ENCODE data around the gene DEGS2.

Gene DEGS2

DNA sequence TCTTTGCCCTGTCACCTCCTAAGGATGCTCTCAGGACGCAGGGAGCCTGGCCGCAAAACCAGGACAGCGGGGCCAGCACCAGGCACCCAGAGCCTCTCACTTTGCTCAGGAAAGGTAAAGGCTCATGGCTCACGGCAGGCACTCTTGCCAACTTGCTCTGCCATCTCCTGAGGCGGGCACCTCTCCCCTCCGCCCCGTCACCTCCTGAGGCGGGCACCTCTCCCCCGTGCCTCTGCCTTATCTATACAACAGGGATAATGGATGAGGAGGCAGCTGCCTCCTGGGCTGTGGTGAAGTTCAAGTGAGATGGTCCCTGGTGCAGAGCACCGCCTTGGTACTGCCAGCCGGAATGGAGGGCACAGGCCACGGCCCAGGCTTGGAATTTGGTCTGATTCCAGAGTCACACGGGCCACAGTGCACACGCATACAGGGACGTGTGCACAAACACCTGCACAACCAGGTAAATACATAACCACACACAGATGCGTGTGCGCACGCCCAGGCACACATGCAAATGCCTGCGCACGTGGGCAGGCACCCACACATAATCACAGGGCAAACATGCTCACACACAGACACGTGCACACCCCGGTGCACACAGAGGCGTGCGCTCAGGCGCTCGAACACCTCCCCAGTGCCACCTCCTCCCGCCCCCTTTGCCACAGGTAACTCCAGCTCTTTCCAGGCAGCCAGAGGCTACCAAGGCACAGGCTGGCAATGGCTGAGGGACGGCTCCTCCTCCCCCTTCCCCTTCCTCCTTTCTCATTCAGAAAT, 11.6 kb downstream of the DEGS2 start:
- DNase-seq, result peak; percentile 48 to 83

DNA sequence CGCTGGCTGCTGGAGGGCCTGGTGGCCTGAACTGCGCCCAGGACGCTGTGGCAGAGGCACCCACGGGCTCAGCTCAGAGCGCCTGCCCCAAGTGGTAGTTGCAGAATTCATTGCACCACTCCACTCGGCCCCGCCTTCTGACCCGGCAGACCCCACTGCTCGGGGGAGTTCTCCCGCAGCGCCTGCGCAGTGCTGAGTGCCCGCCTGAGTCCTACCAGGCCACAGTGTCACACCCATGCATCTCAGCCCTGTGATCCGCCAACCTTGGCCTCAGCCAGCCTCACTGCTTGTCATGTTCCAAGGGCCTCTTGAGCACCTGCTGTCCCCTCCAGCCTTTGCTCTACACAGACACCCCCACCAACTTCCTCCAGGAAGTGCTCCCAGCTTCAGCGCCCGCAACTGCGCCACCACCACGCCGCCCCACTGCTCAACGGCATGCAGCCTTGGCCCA, 12.2 kb downstream of the DEGS2 start:
- DNase-seq, result peak in 1 of 2 experiments; percentile 27

DNA sequence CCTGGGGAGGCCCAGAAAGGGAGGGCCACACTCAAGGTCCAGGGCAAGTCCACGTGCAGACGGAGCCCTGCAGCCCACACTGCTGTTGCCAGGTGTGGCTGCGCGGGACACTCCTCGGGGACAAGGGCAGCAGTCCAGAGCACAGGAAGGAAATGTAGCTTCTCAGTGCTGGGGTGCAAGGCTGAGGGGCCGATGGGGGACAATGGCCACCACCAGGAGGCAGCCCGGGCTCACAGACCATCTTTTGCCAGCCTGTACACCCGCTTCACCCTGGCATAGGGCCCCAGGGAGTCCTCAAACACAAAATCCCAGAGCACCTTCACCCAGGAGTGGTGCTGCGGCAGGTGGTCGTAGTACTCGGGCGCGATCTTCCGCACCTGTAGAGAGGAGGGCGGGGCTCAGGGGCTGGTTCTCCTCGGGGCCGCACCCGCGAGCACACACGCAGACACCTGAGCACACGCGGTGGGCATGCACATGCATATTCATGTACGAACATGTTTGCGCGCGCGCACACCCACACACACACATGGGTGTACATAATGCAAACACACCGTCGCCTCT, 12.8 kb downstream of the DEGS2 start:
- peak; percentile 32 to 58 for DNase-seq

DNA sequence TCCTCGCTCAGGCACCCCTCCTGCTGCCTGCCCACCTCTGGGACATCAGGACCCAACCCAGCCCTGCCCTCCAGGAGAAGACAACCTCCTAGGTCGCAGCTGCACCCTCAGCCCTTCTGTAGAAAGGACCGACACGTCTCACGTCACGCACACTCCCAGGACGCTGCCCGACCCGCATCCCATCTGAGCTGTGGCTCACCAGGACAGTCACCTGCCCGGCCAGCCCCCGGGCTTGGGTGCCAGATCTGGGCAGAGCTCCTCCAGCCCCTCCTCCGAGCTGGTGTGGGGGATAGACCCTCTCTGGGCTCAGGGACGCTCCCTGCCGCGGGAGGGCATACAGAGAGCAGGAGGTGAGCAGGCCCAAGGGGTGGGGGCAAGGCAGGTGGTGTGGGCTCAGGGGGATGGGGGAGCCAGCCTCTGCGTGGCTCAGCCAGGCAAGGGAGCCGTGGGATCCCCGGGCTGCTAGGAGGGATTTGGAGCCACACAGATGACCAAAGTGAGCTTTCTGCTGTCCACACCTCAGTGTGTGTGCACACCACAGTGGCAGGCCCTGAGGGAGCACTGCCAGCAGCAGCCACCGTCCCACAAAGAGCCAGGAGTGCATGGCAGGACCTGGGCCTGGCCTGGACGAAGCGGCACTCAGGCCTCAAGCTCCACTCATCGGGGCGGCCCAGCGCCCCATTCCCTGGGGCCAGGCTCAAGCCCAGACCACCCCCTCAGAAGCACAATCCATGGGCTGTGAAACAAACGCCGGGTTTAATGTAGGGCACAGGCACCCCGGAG, 13.6 kb downstream of the DEGS2 start:
- no peak for DNase-seq

DNA sequence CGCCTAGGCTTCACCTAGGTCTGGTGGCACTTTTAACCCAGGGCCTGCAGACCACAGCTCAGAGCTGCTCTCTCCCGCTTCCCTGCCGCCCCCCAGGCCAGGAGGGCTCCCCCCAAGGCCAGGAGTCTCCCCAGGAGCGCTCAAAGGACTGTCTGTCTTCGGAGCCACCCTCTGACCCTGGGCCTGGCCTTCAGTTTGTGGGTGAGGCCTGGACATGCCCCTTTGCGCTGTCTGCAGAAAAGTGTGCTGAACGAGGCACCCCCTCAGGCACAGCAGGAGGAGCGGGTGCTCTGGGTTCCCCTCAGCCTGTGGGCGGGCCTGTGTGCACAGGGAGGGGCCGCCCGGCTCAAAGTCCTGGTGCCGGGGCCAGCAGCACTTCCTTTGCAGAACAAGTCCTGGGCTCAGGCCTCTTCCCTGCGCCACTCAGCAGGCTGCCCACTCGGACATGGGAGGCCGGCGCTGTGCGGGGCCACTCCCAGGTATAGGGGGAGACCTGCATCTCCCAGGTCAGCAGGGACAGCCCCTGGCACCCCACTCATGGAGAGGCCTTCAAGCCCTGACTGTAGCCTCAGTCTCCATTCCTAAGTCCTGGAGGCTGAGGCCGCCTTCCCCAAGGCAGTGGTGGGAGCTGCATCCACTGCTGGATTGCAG, 14.3 kb downstream of the DEGS2 start:
- DNase-seq, result no peak

DNA sequence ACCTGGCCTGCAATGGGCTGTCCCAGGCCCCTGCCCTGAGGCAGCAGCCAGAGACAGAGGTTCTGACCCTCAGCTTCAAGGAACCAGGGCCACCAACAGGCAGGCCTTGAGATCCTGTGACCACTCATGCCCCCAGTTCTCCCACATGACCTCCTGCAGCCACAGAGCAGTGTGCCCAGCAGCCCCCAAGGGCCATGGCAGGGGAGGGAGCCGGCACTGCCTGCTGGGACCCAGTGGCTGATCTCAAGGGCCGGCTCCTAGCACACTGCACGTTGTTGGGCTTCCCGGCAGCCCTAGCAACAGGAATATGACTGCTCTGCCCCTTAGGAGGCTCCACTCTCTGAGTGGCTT, 14.8 kb downstream of the DEGS2 start:
- no peak for DNase-seq

DNA sequence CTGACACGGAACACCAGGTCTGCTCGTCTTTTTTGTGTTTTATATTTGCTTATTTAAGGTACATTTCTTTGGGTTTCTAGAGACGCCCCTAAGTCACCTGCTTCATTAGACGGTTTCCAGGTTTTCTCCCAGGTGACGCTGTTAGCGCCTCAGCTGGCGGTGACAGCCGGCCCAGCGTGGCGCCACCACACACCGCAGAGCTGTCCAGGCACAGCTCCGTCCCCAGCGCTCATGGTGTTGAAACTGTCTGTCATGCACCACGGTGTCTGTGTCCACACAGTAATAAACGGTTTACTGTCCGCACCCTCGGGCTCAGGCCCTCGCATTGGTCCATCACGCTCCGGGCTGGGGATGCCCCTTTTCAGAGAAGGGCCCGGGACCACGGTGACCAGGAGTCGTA, 15.5 kb downstream of the DEGS2 start:
- DNase-seq, result no peak

DNA sequence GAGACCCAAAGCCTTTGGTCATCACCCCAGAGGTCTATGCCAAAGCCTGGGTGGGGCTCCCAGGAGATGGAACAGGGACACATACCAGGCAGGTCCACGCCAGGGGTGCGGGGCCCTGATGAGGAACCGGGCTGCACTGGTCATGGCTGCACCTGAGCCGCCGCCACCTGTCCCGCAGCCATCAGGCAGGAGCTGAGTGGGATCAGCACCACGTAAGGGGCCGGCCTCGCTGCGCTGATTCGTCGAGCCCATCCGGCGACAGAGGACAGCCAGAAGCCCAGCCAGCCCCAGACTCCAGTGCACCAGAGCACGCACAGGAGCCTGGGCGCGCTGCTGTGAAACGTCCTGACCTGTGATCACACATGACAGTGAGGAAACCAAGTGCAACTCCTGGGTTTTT, 15.9 kb downstream of the DEGS2 start:
- DNase-seq, result no peak

DNA sequence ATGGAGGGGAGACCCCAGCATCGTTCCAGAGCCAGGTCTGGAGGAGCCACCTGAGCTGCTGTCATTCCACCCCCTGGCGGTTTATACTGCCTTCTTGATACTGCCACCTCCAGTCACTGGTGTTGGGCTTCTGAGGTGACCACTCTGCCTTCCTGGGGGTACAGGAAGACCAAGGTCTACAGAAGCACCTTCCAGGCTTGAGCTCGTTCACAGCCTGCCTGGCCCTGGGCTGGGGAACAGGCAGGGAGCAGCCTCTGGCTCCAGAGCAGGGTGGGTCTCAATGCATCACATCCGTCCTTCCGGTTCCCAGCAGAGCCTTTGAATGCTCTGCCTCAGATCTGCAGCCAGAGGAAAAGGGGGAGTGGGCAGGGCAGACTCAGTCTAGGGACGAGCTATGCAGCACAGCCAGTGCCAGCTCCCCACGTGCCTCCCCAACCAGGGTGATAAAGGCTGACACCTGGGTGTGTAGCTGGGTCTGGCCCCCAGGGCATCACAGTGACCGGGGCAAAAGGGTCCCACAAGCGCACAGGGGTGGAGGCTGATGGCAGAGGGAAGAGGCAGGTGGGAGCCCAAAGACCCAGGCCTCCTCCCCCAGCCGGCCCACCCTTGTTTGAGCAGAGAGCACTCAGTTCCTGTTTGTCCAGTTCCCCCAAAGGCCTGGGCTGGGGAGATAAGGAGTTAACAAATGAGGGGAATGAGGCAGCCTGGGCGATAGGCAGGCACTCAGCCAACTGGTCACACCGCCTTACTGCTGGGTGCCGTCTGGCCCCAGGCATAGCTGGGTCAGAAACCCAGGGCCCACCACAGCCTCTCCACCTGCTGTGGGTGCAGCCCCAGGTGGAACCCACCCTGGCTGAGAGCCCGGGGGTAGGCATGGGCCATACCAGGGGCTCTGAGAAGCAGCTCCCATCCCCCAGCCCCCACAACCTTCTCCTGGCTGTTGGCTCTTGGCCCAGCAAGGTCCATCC, 17.1 kb downstream of the DEGS2 start:
- DNase-seq, result no peak

DNA sequence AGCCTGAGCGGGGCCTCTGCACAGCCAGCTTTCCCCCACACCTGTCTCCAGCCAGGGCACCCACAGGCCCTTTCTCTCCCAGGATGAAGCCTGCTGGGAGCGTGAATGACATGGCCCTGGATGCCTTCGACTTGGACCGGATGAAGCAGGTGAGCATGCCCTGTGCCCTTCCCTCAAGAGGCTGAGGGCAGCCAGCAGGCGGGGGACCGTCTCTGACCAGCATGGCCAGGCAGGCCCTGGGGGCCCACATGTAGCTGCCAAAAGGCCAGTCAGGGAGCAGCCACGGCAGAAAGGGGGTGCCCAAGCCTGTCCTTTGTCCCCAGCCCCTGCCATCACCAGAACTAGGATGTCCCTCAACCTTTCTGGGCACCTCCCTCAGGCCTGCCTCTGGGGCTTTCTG, 18.3 kb downstream of the DEGS2 start:
- no peak for DNase-seq

DNA sequence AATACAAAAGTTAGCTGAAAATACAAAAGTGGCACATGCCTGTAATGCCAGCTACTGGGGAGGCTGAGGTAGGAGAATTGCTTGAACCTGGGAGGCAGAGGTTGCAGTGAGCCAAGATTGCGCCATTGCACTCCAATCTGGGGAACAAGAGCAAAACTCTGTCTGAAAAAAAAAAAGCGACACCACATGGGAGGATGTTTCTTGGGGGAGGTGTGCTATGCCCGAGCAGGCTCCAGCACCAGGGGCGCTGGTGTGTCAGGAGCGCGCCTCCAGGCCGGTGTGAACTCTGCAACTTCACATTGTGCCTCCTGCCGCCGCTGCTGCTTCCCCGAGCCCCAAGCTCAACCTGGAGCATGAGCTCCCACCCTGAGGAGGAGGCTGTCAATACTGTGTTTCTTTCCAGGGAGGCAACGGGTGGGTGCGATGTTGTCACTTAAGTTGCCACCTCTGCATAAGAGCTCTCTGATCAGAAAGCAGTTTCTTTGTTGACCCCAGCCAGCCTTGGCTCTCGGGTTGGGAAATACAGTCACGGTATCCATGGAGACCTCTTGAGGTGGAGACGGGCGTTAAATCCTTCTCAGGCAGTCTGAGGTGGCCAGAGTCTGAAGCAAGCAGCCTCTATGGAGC, 18.9 kb downstream of the DEGS2 start:
- no peak for DNase-seq

DNA sequence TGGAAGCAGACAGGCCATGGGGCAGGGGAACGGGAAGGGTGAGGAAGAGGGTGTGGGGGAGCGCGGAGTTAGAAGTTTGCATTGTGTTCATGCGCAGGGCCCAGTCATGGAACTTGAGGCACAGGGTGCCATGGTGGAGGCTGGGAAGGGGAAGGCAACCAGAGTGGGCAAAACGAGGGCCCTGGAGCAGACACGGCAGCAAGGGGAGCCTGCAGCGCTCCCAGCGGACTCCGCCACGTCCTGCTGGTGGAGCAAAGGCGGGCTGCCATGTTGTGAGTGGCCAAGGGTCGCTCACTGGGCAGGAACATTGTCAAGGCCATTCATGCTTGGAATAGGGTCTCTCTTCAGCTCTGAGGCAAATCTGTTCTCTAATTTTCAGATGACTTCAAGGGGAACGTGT, 20.5 kb downstream of the DEGS2 start:
- no peak for DNase-seq

DNA sequence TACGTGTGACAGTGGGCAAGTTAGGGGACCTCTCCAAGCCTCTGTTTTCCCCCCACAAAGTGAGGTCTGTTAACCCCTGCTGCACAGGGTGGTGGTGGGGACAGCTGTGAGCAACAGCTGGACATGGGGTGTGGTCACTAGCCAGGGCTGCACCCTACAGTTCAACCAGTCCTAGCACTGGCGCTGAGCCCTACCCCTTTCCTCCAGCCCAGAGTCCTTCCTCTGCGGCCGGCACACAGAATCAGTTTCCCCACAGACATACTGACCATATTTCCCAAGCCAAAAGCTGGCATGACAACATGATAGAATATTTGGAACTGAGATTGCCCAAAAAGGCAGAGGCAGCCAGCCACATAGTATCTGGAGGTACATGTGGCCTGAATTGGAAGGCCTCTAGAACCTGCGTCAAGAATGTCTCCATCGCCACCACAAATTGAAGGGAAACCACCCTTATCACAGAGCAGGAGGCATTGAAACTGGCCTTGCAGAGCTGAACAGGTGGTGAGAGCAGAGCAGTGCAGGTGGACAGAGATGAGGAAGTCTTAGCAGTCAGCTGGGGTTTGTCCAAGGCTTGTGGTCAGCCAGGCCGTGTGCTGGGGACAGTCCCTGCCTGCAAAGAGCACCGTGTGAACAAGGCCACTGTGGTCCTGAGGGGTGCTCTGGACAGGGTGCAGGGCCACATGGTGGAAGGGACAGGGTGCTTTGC, 21.2 kb downstream of the DEGS2 start:
- DNase-seq, result no peak

DNA sequence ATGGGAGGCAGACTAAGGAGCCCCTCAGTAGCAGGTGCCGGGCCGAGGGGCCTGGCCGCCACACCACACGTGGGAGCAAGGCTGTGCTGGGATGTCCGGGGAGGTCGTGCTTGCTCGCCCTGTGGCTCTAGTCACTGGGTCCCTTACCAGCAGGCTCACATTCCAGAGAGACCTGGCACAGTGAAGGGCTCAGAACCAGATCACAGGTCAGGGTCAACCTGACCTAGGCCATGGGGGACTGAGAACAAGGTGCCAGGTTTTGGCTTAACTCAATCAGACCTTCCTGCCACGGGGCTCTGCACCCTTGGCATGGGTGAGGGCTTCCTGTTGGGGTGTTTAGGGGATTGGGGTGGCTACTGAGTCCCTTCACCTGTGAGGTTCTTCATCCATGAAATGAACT, 22.3 kb downstream of the DEGS2 start:
- DNase-seq, result no peak

DNA sequence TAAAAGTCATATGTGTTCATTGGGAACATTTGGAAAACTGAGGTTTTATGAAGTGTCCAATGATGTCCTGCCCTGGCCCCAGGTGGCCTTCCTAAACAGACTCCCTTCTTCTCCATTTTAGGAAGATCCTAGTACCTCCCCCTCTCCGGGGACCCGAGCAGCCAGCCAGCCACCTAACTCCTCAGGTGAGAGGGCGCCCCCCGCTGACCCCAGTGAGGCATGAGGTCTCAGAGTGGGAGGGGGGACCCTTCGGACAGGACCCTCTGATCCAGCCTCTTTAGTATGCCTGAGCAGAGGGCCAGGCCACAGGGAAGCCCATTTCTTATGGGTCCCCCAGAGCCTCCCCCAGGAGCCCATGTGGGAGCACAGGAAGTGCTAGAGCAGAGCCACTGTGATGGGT, 23.7 kb downstream of the DEGS2 start:
- no peak for DNase-seq

DNA sequence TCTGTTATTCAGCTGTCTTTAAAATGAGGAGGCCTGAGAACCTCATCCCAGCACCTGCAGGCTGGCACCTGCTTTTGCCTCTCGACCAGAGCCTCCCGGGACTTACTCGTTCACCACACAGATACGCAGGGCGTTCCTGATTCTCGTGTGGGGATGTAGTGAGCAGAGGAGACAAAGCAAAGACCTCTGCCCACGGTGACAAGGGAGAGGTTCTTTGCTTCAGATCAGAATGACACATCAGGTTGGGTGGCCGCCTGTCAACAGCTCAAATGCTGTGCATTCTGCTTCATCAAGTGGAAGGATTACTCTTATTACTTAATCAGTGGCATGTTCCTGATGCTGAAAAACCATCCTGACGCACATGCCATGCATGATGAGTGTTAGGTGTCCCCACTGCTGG, 24.4 kb downstream of the DEGS2 start:
- DNase-seq, result no peak

DNA sequence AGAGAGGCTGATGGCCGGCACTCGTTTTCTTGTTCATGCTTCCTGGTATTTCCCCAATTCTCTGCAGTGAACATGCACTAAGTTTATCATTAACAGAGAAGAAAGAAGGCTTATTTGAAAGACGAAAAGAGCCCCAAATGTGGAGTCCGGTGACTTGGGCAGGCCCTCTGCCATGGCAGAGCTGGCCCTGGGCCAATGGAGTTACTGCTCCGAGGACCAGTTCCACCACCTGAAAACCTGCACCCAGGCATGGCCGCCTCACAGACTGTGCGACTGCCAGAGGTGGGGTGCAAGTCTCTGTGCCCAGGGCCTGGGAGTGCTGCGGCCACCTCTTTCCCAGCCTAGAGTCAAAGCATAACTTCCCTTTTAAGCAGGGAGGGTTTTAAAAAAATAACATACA, 24.9 kb downstream of the DEGS2 start:
- DNase-seq, result no peak

DNA sequence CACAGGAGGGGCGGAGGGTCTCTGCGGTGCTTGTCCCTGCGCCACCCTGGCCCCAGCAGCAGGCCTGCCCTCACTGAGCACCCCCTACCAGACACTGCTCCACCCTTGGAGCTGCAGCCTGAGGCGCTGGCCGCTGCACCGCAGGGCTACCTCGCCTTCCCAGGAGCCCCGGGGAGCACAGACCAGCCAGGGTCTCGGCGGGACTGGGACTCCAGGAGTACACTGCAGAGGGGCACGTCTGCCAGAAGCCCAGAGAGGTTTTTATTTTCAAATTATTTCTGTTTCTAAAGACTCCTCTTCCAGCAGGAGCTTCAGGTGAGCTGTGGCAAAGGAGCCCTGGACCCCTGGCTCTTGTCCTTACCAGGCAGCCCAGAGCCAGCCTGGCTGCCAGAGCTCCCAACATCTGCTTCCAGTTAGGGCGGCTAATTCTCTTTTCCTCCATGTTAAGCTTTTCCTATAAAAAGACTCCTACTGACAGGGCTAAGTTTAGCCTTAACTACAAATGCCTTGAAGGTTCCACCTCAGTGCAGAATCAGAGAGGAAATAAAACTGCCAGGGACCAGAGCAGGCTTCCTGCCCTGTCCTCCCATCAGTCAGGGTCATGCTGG, 26.4 kb downstream of the DEGS2 start:
- no peak for DNase-seq

DNA sequence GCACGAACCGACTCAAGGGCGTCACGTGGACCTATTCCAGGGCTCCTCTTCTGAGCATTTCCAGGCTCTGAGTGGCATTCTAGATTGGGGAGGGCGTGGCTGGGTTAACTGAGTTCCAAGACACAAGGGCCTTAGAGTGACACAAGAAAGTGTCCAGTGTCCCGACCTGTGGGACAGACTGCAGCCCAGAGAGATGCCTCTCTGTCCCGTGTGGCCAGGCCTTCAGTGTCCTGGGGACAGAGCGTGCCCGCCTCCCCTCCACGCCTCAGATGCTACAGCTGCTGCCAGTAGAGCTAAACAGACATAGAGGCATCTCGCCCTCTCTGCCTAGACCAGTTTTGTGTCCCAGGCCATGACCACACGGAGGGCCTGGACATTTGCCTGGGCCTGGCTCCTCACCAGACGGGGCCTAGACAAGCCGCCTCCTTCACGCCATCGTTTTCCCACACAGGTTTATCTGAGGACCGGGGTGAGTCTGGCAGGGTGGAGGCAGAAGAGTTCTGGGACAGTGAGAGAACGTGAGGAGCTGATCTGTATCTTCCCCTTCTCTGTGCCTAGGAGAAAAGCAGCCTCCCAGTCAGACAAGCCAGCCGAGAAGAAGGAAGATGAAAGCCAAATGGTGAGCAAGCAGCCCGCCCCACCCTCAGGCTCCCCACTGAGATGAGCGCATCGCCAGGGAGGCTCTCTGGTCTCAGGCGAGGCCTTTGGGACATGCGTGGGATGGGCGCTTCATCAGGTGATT, 27.1 kb downstream of the DEGS2 start:
- no peak for DNase-seq

DNA sequence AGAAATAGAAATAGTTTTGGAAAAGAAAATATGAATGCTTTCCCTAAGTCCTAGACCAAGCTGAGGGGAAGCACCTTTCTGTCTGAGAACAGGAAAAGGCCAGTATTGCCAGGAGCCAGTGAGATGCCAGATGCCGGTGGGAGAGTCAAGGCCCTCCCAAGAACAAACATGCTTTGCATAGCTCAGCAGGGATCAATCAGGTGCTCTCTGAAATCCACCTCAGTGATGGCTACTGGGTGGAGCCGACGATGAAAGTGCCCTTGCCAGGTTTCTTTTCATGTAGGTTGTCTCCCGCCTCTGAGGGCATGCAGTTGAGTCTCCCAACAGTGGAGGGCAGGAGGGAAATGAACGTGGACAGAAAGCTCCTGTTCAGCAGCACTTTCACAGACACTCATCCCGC, 28.3 kb downstream of the DEGS2 start:
- DNase-seq, result peak; percentile 93 to 96

All from NCI-H526 (cell line).